ENCODE measurements around the gene TAS1R3. TPM values are rescaled to one million over a fixed set of nuclear protein-coding genes. Genes with fewer than 3 reads are reported as not detected.

Gene TAS1R3
- total RNA-seq, 1 donor from 2014 or later = not detected

DNA sequence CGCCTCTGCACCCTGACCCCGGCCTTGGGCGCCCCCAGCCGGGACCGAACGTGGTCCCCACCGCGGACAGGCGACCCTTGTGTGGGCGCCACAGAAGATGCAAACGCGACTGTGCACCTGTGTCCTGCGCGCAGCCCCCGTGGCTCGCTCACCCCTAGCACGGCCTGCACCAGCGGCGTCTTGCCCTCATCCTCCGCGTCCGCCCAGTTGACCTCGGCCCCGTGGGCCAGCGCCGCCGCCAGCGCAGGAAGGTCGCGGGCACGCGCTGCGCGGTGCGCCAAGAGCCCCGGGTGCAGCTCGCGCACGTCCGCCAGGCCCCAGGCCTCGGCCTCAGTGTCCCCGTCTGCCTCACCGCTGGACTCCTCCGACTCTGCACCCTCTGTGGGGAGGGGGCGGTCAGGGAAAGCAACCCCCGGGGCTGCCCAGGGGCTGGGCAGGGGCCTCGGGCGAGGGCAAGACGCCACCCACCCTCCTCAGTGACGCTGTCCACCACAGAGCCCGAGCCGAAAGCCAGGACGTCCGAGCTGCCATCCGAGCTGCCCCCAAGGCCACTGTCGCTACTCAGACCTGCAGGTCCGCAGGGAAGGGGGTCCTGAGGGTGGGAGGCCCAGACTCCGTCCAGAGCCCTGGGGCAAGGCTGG is 36.7 kb upstream of the TAS1R3 start:
- H3K27ac Mint-ChIP-seq = no peak overlapping the region
- Histone ChIP-seq H3K4me1 (no peaks in the 10 kb centered on the region), H4K20me1 (ENCODE audit: low read depth) (peaks cover 17% of the 10 kb centered on the region), H3K79me2 (ENCODE audit: low read depth) (no peaks in the 10 kb centered on the region), H2AFZ (replicated peaks) (no peak overlapping the region), H3K9ac (no peak overlapping the region), H3K4me3 (no peak overlapping the region), H3K27me3 (no peaks in the 10 kb centered on the region), H3K27ac (no peak overlapping the region), H3K36me3 (no peaks in the 10 kb centered on the region), H3K9me3 (ENCODE audit: low read depth) (no peaks in the 10 kb centered on the region), H3K4me2 (no peak overlapping the region), H3F3A (ENCODE audit: low read depth) (no peaks in the 10 kb centered on the region)
- no peaks in the 10 kb centered on the region for H3K9me3 Mint-ChIP-seq
- H3K4me3 Mint-ChIP-seq = no peak overlapping the region
- TF ChIP-seq EZH2phosphoT487 (IDR thresholded peaks at IDR 0.05) = no peak
- no peak for TF ChIP-seq EZH2 (IDR thresholded peaks at IDR 0.05)
- no peak for TF ChIP-seq CTCF (IDR thresholded peaks at IDR 0.05)
- H3K4me1 Mint-ChIP-seq = no peaks in the 10 kb centered on the region
- DNase-seq (ENCODE audit: low spot score) = no peak
- H3K36me3 Mint-ChIP-seq = no peaks in the 10 kb centered on the region
- no peaks in the 10 kb centered on the region for H3K27me3 Mint-ChIP-seq (ENCODE audit: insufficient read depth, low read depth)

GRCh38 chr1:1295154-1295923 is 35.7 kb upstream of the TAS1R3 start:
- Histone ChIP-seq H3K4me2 (no peak overlapping the region), H3K9me3 (ENCODE audit: low read depth) (no peaks in the 10 kb centered on the region), H4K20me1 (ENCODE audit: low read depth) (peaks cover 27% of the 10 kb centered on the region), H3F3A (ENCODE audit: low read depth) (no peaks in the 10 kb centered on the region), H3K4me1 (no peaks in the 10 kb centered on the region), H3K27me3 (no peaks in the 10 kb centered on the region), H3K36me3 (no peaks in the 10 kb centered on the region), H2AFZ (replicated peaks) (no peak overlapping the region), H3K9ac (no peak overlapping the region), H3K4me3 (no peak overlapping the region), H3K79me2 (ENCODE audit: low read depth) (no peaks in the 10 kb centered on the region), H3K27ac (no peak overlapping the region)
- H3K27me3 Mint-ChIP-seq (ENCODE audit: insufficient read depth, low read depth) = no peaks in the 10 kb centered on the region
- H3K9me3 Mint-ChIP-seq = no peaks in the 10 kb centered on the region
- DNase-seq (ENCODE audit: low spot score) = no peak
- H3K36me3 Mint-ChIP-seq = no peaks in the 10 kb centered on the region
- H3K27ac Mint-ChIP-seq = no peak overlapping the region
- TF ChIP-seq EZH2phosphoT487 (IDR thresholded peaks at IDR 0.05) = no peak
- TF ChIP-seq EZH2 (IDR thresholded peaks at IDR 0.05) = no peak
- TF ChIP-seq CTCF (IDR thresholded peaks at IDR 0.05) = no peak
- no peak overlapping the region for H3K4me3 Mint-ChIP-seq
- H3K4me1 Mint-ChIP-seq = no peaks in the 10 kb centered on the region

DNA sequence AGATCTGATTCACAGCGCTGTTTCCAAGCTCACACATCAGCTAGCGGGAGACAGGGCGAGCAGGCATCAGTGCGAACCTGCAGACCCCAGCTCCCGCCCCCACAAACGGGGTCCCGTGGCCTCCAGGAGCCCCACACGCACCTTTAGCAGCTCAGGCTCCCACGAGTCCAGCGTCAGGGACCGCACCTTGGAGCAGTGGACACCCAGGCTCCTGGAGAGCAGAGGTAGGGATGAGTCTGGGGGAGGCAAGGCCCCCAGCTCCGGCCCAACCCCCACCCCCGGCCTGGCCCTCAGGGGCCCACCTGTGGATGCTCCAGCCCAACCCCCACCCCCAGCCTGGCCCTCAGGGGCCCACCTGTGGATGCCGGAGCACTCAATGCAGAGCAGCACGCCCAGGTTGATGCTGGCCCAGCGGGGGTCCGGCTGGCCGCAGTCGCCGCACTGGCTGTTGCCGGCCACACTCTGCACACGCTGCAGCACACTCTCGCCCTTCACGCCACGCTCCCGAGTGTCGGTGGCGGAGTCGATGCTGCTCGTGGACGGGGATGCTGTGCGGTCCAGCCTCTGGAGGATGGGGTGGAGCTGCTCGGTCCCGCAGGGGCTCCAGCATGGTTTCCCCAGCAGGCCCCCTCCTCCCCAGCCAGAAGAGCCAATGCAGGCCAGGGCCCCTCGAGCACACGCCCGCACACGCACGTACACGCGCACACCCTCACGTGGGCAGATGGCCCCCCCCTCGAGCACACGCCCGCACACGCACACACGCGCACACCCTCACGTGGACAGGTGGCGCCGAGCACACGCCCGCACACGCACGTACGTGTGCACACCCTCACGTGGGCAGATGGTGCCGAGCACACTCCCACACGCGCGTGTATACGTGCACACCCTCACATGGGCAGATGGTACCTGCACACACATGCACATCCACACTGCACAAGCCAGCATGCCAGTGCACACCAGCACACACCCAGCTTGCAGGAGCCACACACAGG is 34.7 kb upstream of the TAS1R3 start:
- Histone ChIP-seq H3K9ac (no peak overlapping the region), H3K36me3 (no peaks in the 10 kb centered on the region), H3K4me2 (no peak overlapping the region), H3K9me3 (ENCODE audit: low read depth) (no peaks in the 10 kb centered on the region), H3F3A (ENCODE audit: low read depth) (no peaks in the 10 kb centered on the region), H3K4me1 (no peaks in the 10 kb centered on the region), H3K27ac (no peak overlapping the region), H2AFZ (replicated peaks) (no peak overlapping the region), H4K20me1 (ENCODE audit: low read depth) (peaks cover 34% of the 10 kb centered on the region), H3K4me3 (no peak overlapping the region), H3K79me2 (ENCODE audit: low read depth) (no peaks in the 10 kb centered on the region), H3K27me3 (no peaks in the 10 kb centered on the region)
- Mint-ChIP-seq H3K9me3 (no peaks in the 10 kb centered on the region), H3K4me3 (no peak overlapping the region), H3K27me3 (ENCODE audit: insufficient read depth, low read depth) (no peaks in the 10 kb centered on the region), H3K36me3 (no peaks in the 10 kb centered on the region), H3K4me1 (no peaks in the 10 kb centered on the region), H3K27ac (no peak overlapping the region)
- no peak for TF ChIP-seq CTCF (IDR thresholded peaks at IDR 0.05)
- DNase-seq (ENCODE audit: low spot score) = no peak
